GM19468 (cell line): ENCODE measurements around the gene TBC1D1.

Experiments
- ATAC-seq: cut with Tn5 transposase; IDR thresholded peaks from one replicate; pipeline ENCODE4 v1.9.1; 2021; ENCODE audit warnings: mild to moderate bottlenecking, moderate library complexity, moderate number of reproducible peaks; ENCODE audit not compliant: unreplicated experiment; ENCODE audit errors: extremely low read depth

TBC1D1 gene

DNA sequence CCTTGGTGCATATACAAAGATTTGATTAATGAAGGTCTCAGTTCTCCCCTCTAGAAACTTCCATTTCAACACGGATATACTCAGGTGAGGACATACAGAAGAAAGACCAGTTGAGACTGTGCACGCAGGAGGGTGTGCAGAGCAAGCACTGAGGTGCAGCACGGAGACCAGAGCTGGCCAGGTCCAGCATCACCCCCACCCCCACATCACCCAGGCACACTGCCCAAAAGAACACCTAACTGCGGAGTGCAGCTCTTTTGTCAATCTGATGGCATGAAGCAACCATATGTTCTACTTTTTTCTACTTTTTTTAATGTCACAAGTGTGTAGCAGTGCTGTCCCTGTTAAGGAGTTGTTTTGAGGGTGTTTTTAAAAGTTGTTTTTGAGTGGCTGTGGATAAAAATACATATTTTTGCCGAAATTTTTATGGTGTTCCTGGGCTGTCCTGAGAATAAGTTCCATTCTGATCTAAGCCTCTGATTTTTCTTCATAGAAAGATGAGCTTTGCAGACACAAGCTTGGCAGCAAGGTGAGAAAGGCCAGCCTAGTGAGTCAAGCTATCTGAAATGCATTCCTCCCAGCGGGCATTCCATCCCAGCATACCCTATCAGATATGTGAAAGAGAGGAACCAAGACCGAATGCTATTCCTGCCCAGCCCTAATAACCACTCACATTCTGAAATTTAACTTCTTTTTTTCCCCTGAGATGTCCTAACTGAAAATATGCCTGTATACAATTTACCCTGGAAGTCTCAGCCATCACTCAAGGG is 243.0 kb downstream of the TBC1D1 start:
- no peak for ATAC-seq

DNA sequence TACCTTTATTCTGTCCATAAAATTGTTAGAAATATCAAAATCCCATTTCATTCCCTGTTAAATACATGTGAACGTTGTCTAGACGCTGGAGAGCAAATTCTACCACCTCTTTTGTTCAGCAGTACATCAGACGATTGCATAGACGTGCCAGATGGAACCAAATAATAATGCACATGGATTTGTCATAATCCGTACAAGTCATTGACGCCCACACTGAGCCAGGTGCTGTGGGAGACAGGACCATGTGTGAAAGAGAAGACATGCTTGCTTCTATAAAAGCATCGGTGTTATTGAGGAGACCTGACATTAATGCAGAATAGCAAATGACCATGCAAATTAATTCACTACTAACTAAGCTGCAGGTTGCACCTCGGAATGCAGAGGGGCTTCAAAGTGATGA is 244.3 kb downstream of the TBC1D1 start:
- no peak for ATAC-seq

DNA sequence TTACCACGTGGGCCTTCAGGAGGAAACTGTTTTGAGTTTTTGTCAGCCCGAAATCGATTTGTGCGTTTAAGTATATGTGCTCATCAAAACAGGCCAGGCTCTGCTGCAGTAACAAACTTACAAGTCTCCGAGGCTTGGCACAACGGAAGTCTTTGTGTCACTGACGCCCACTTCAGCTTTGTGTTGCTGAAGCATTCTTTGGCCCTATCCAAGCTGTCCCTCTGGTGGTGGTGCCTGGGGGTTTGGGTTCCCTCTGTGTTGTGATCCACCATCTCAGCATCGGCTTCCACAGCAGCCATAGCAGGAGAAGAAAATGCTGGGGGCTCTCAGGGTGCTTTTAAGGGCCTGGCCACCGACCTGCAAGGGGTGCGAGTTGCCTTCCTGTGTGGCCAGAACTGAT is 245.7 kb downstream of the TBC1D1 start:
- ATAC-seq: no peak

GRCh38 chr4:38137080-38137479 is 246.2 kb downstream of the TBC1D1 start:
- ATAC-seq: no peak

DNA sequence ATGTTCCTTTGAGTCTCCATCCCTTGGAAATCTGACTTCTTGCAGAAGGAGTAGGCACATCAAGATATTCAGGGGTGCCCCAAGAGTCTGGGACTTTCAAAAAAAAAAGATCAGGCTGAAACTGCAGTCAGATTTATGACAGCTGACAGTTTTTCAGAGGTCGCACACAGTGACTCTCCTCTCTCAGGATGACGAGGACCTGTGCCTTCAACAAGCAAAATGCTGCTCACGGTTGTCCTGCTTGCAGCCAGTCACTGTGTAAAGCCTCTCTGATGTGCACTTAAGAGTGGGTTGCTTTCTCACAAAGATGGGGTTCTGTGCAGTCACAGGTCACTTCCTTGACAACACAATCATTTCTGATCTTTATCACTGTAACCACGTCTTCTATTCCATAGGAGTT is 247.5 kb downstream of the TBC1D1 start:
- no peak for ATAC-seq

DNA sequence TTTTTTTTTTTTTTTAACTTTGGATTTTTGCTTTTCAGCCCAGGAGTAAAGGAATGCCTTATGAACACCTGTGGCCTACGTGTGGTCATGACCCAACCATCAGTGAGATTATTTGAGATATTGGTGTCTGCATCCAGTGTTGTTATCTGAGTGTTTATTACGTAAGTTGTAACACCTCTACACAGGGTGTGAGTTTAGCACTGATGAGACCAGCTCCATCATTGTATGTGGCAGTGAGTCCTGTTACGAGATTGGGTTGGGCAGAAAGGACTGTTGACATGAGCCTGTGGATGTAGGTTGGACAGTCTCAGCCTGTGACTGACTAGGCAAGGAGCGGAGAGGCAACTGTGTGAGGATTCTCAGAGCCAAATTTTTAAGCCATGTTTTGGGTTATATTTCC is 248.3 kb downstream of the TBC1D1 start:
- ATAC-seq: no peak

DNA sequence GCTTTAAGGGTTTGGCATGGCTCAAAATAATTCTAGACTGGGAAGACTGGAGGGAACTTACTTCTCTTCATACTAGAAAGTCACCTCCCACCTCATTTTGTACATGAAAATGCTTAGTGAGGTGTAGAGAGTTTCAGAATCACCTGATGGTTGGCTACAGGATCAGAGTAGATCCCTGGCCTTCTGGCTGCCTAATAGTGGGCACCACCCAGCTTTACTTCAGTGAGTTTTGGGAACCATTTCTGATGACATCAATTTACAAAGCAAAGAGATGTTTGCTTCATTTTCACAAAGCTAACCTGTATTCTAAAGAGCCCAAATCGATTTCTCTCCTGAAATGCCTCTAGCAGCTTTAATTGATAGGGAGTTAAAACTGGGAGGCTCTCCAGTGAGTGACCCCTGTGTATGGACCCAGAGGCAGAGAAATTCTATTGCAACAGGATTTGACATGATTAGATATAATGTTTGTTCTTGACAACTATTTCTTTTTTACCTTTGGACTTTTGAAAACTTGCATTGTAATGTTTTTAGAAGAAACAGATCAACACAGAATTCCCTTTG is 249.8 kb downstream of the TBC1D1 start:
- ATAC-seq: no peak

DNA sequence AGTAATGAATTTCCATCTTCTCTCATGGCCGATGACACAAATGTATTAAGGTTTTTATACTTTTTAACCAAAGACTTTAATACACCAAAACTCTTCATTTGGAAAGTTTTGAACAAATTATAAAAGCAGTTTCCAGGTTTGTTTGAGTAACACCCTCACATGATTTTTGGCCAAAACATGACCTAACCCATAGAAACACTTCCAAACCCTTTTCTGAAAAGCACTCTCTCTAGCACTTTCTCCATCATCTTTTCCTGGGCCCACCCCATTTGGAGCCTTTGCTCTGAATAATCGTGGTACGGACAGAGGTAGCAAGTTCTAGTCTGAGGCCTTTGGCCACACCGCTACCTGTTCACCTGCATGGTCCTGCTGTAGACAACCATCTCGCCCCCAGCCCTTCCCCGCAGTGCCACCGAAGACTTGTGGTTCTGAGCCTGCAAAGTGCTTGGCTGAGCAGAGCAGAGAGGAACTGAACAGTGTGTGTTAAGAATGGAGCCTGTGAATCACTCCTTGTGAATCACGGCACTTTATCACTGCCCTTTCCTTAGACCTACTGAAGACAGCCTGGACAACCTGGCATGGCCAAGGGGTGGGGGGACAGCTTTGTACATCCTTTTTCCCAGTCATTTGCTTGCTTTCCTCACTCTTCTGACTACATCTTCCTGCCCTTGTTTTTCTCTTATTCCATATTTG is 251.1 kb downstream of the TBC1D1 start:
- no peak for ATAC-seq

- ATAC-seq: no peak
Observed at GRCh38 chr4:38144031-38144430, 253.1 kb downstream of the TBC1D1 start.

DNA sequence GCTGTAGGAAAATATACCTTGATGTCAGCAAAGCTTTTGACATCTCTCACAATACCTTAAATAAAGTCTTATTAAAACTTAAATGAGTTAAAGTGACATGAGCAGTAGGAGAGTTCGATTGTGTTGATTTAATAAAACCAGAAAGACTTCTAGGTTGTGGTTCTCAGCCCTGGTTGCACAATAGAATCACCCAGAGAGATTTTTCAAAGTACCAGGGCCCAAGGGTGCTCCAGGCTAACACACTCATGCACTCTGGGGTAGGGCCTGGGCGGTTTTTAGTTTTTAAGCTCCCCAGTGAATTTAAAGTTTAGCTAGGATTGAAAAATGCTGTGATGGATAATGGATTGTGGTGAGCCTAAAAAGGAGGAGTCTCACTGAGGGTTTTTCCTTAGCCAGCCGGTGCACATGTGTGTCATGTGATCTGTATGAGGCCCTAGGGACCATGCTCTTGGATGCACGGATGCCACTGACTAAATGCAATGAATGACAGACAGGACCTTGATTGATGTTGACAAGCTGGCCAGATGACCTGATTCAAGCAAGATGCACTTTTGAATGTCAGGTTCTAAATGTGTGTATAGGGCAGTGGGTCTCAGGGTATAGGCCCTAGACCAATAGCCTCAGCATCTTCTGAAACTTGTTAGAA is 254.3 kb downstream of the TBC1D1 start:
- ATAC-seq: no peak

DNA sequence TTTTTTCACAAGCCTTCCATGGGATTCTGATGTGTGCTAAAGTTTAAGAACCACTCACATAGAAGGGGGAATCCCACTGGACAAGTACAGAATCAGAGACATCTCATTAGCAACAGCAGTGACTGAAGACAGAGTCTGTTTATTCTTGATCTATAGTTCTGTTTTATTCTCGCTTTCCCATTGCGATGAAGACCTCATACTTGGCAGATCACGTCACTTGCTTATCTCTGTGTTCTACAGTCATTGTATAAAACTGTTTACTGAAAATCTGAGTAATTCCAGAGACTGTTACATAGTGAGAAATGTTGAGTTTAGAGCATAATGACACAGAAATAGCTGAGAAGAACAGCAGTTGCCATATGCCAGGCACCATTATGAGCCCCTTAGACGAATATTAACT is 254.9 kb downstream of the TBC1D1 start:
- no peak for ATAC-seq

GRCh38 chr4:38146383-38146782 is 255.5 kb downstream of the TBC1D1 start:
- ATAC-seq: no peak

GRCh38 chr4:38149472-38149996 is 258.6 kb downstream of the TBC1D1 start:
- no peak for ATAC-seq

- ATAC-seq: no peak
Observed at GRCh38 chr4:38149997-38150671, 259.2 kb downstream of the TBC1D1 start.

DNA sequence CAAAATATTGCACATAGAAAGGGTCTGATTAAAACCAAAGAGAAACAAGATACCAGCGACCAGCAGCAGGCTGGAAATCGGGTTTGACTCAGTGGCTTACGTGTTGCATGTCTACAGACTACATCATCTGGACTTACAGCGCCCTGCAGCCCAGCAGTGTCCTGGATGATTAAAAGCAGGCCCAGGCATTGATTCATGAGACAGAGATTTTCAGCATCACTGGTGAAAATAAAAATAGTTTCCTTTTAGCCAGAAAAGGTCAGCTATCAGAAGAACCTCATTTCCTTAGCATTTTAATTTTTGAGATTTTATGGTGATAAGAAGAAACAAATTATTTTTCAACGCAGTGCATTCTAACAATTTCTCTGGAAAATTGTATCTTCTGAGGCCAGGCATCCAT is 259.9 kb downstream of the TBC1D1 start:
- no peak for ATAC-seq

GRCh38 chr4:38151873-38152272 is 261.0 kb downstream of the TBC1D1 start:
- ATAC-seq: no peak

DNA sequence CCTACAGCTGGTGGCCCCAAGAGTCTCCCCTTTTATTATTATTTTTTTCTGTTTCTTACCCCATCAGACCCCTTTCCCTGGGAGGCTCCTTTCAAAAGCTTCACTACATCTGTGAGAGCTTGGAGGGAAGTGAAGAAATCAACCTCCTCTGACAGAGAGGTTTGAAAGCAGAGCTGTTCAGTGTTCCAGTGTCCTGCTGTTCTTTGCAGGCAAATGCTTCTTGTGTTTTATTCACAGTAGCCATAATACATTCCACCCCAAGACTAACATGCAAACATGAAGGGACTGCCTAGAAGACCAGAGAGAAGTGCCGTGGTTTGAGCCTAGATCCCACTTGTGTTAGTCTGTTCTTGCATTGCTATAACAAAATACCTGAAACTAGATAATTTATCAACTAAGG is 261.4 kb downstream of the TBC1D1 start:
- ATAC-seq: no peak

DNA sequence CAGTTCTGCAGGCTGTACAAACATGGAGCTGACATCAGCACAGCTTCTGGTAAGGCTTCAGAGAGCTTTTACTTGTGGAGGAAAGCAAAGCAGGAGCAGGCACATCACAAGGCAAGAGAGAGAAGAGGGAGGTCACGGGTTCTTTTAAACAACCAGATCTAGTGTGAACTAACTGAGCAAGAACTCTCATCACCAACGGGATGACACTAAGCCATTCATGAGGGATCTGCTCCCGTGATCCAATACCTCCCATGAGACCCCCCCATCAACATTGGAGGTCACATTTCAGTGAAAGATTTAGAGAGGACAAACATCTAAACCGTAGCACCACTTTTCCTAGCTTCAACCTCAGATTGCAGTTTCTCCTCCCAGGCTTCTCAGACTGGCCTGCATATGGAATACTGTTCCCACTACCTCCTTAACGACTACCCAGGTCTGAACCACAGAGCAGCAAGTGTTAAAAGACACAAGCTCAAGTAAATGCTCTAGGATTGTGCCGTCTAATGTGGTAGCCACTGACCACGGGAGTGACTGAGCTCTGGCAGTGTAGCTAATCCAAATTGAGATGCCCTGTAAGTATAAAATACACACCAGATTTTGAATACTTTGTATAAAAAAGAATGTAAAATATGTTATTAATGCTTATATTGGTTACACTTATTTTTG is 262.0 kb downstream of the TBC1D1 start:
- no peak for ATAC-seq

GRCh38 chr4:38153387-38153760 is 262.5 kb downstream of the TBC1D1 start:
- no peak for ATAC-seq

DNA sequence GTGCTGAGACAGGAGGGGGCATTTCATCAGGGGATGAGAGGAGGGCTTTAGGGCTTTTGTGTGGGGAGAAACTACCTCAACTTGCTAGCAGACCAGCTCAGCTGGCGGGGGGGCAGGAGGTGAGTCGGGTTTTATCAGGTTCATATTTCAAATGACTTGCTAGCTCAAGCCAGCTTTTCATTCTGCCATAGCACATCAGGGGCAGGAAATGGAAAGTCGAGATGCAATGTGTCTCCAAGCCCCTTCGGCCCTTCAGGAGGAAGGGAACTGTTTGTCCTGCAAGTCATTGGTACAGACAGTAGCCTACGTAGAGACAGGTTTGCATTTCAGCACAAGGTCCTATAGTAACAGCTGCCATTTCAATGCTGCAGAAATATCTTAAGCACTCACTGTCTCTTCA is 263.4 kb downstream of the TBC1D1 start:
- ATAC-seq: no peak
